Mesendoderm (in vitro differentiated cells): ENCODE data around the gene PHACTR1.
"Not testable (repeated sequence)": the region's sequence is repeated elsewhere in the genome, so short reads cannot be mapped to it uniquely, and the experiment has no call there.

ENCODE experiments used
- DNase-seq: peaks from one replicate; pipeline ENCODE4 v3.0.0; 2013
- H2AK5ac ChIP-seq: 2 replicates; pipeline ENCODE4 v1.6.1; 2013; ENCODE audit warnings: low read length, inconsistent platforms
- H2BK120ac ChIP-seq: 2 replicates; pipeline ENCODE4 v1.6.1; 2013; ENCODE audit warnings: low read depth, mild to moderate bottlenecking, low read length, moderate library complexity, mixed read lengths
- H2BK15ac ChIP-seq: replicated peaks from 2 replicates; pipeline ENCODE4 v1.6.1; 2013; ENCODE audit warnings: low read depth, mild to moderate bottlenecking, moderate library complexity
- H2BK5ac ChIP-seq: 2 replicates; pipeline ENCODE4 v1.6.1; 2013; ENCODE audit warnings: low read length, inconsistent platforms
- H3K18ac ChIP-seq: 2 replicates; pipeline ENCODE4 v1.6.1; 2013; ENCODE audit warnings: mild to moderate bottlenecking, low read length, mixed read lengths
- H3K23ac ChIP-seq: one replicate; pipeline ENCODE4 v1.6.1; 2013; ENCODE audit warnings: low read length
- H3K27ac ChIP-seq: 2 replicates; pipeline ENCODE4 v1.5.1; 2013; ENCODE audit warnings: low read depth, mild to moderate bottlenecking, inconsistent platforms, low read length, moderate library complexity
- H3K27me3 ChIP-seq: 2 replicates; pipeline ENCODE4 v1.6.1; 2013; ENCODE audit warnings: low read length, control low read depth, mild to moderate bottlenecking, inconsistent platforms; ENCODE audit not compliant: insufficient read depth, poor library complexity
- H3K36me3 ChIP-seq: 2 replicates; pipeline ENCODE4 v1.6.1; 2013; ENCODE audit warnings: low read length, inconsistent platforms; ENCODE audit not compliant: control insufficient read depth, insufficient read depth
- H3K4ac ChIP-seq: one replicate; pipeline ENCODE4 v1.6.1; 2013; ENCODE audit warnings: low read depth, mild to moderate bottlenecking, low read length, moderate library complexity
- H3K4me1 ChIP-seq: 2 replicates; pipeline ENCODE4 v1.6.1; 2013; ENCODE audit warnings: low read depth, low read length, inconsistent platforms; ENCODE audit not compliant: control insufficient read depth
- H3K4me2 ChIP-seq: 2 replicates; pipeline ENCODE4 v1.6.1; 2013; ENCODE audit warnings: low read length
- H3K4me3 ChIP-seq: 2 replicates; pipeline ENCODE4 v1.5.1; 2013; ENCODE audit warnings: mild to moderate bottlenecking, low read length
- H3K56ac ChIP-seq: one replicate; pipeline ENCODE4 v1.6.1; 2013; ENCODE audit warnings: low read length
- H3K79me1 ChIP-seq: 2 replicates; pipeline ENCODE4 v1.6.1; 2013; ENCODE audit warnings: low read length, inconsistent platforms
- H3K79me2 ChIP-seq: 2 replicates; pipeline ENCODE4 v1.6.1; 2013; ENCODE audit warnings: mild to moderate bottlenecking, low read length; ENCODE audit not compliant: control insufficient read depth, insufficient read depth
- H3K9ac ChIP-seq: 2 replicates; pipeline ENCODE4 v1.6.1; 2013; ENCODE audit warnings: low read length, inconsistent platforms
- H4K5ac ChIP-seq: one replicate; pipeline ENCODE4 v1.6.1; 2013; ENCODE audit warnings: low read length
- H4K8ac ChIP-seq: one replicate; pipeline ENCODE4 v1.6.1; 2013; ENCODE audit warnings: low read depth, mild to moderate bottlenecking, control low read depth, low read length, moderate library complexity
- WGBS: extraction: QIAGEN DNeasy Blood & Tissue Kit; methylation state at CpG from one replicate; pipeline ENCODE4 v1.1.7; 2013; ENCODE audit warnings: low lambda C conversion rate, missing lambda C conversion rate; ENCODE audit not compliant: insufficient coverage; ENCODE audit errors: extremely low coverage; 5-methylcytosine and 5-hydroxymethylcytosine counted together

The PHACTR1 gene

GRCh38 chr6:13243745-13244144, 527.2 kb downstream of the PHACTR1 start:
- not testable (repeated sequence) for H3K56ac ChIP-seq, H3K79me2 ChIP-seq, H3K79me1 ChIP-seq, H3K27me3 ChIP-seq, H2BK120ac ChIP-seq, H3K4me3 ChIP-seq, H3K4me1 ChIP-seq, H2BK15ac ChIP-seq, H3K4ac ChIP-seq, H3K4me2 ChIP-seq, DNase-seq, H3K18ac ChIP-seq, H3K23ac ChIP-seq, H2BK5ac ChIP-seq, H3K36me3 ChIP-seq, H4K8ac ChIP-seq, H3K27ac ChIP-seq, H3K9ac ChIP-seq, H2AK5ac ChIP-seq, H4K5ac ChIP-seq
- no CpG with 5 or more reads among the region's 5 CpGs for WGBS

GRCh38 chr6:13247627-13248026, 531.1 kb downstream of the PHACTR1 start:
- Histone ChIP-seq H2BK5ac (no peak overlapping the region), H3K4me2 (no peak overlapping the region), H3K79me1 (no peaks in the 10 kb centered on the region), H4K8ac (no peak overlapping the region), H3K79me2 (no peaks in the 10 kb centered on the region), H3K4ac (no peak overlapping the region), H2AK5ac (no peak overlapping the region), H3K56ac (no peak overlapping the region), H3K9ac (no peak overlapping the region), H3K27me3 (no peaks in the 10 kb centered on the region), H2BK15ac (no peak overlapping the region), H2BK120ac (peak overlapping the region; percentile 18), H3K36me3 (no peaks in the 10 kb centered on the region), H3K18ac (no peak overlapping the region), H3K4me1 (no peaks in the 10 kb centered on the region), H3K23ac (no peak overlapping the region), H3K27ac (no peak overlapping the region), H3K4me3 (no peak overlapping the region), H4K5ac (no peak overlapping the region)
- no peak for DNase-seq
- WGBS, result no CpG with 5 or more reads among the region's 7 CpGs

GRCh38 chr6:13248053-13248452, 531.5 kb downstream of the PHACTR1 start:
- no peak overlapping the region for H3K4me3 ChIP-seq
- no peak overlapping the region for H4K5ac ChIP-seq
- no peak overlapping the region for H2BK15ac ChIP-seq
- H3K79me1 ChIP-seq, result no peaks in the 10 kb centered on the region
- H3K27me3 ChIP-seq, result no peaks in the 10 kb centered on the region
- H3K18ac ChIP-seq, result no peak overlapping the region
- WGBS, result no CpG with 5 or more reads among the region's 3 CpGs
- no peak overlapping the region for H3K9ac ChIP-seq
- H2AK5ac ChIP-seq, result no peak overlapping the region
- no peaks in the 10 kb centered on the region for H3K79me2 ChIP-seq
- peak; percentile 50 for DNase-seq
- H3K23ac ChIP-seq, result no peak overlapping the region
- no peak overlapping the region for H2BK5ac ChIP-seq
- no peak overlapping the region for H4K8ac ChIP-seq
- H3K36me3 ChIP-seq, result no peaks in the 10 kb centered on the region
- H3K27ac ChIP-seq, result no peak overlapping the region
- H3K4me2 ChIP-seq, result no peak overlapping the region
- no peak overlapping the region for H3K4ac ChIP-seq
- no peak overlapping the region for H2BK120ac ChIP-seq
- H3K56ac ChIP-seq, result no peak overlapping the region
- H3K4me1 ChIP-seq, result no peaks in the 10 kb centered on the region

GRCh38 chr6:13248584-13248985, 532.0 kb downstream of the PHACTR1 start:
- Histone ChIP-seq H4K8ac (no peak overlapping the region), H3K27me3 (no peaks in the 10 kb centered on the region), H3K79me2 (no peaks in the 10 kb centered on the region), H3K79me1 (no peaks in the 10 kb centered on the region), H2BK5ac (peak overlapping the region; percentile 48), H3K9ac (no peak overlapping the region), H4K5ac (no peak overlapping the region), H3K36me3 (no peaks in the 10 kb centered on the region), H3K4me1 (no peaks in the 10 kb centered on the region), H3K4me3 (no peak overlapping the region), H2BK15ac (no peak overlapping the region), H3K23ac (no peak overlapping the region), H3K18ac (no peak overlapping the region), H3K4me2 (no peak overlapping the region), H2AK5ac (no peak overlapping the region), H2BK120ac (no peak overlapping the region), H3K56ac (no peak overlapping the region), H3K27ac (no peak overlapping the region), H3K4ac (no peak overlapping the region)
- WGBS, result no CpG with 5 or more reads among the region's 8 CpGs
- no peak for DNase-seq

GRCh38 chr6:13248994-13249393, 532.4 kb downstream of the PHACTR1 start:
- DNase-seq, result no peak
- Histone ChIP-seq H3K27me3 (no peaks in the 10 kb centered on the region), H3K23ac (no peak overlapping the region), H3K79me2 (no peaks in the 10 kb centered on the region), H3K4ac (no peak overlapping the region), H2BK15ac (no peak overlapping the region), H2AK5ac (no peak overlapping the region), H3K9ac (no peak overlapping the region), H3K4me1 (no peaks in the 10 kb centered on the region), H3K27ac (no peak overlapping the region), H4K5ac (no peak overlapping the region), H2BK5ac (no peak overlapping the region), H3K18ac (no peak overlapping the region), H3K4me3 (no peak overlapping the region), H3K4me2 (no peak overlapping the region), H3K56ac (no peak overlapping the region), H2BK120ac (no peak overlapping the region), H3K36me3 (no peaks in the 10 kb centered on the region), H3K79me1 (no peaks in the 10 kb centered on the region), H4K8ac (no peak overlapping the region)
- no CpG with 5 or more reads among the region's 8 CpGs for WGBS

- Histone ChIP-seq H2BK120ac (no peak overlapping the region), H3K79me2 (no peaks in the 10 kb centered on the region), H3K36me3 (no peaks in the 10 kb centered on the region), H3K4me3 (no peak overlapping the region), H2AK5ac (no peak overlapping the region), H3K27me3 (no peaks in the 10 kb centered on the region), H3K18ac (no peak overlapping the region), H3K4me1 (no peaks in the 10 kb centered on the region), H3K79me1 (no peaks in the 10 kb centered on the region), H4K8ac (no peak overlapping the region), H3K9ac (no peak overlapping the region), H2BK5ac (no peak overlapping the region), H3K27ac (no peak overlapping the region), H3K4ac (no peak overlapping the region), H2BK15ac (no peak overlapping the region), H3K56ac (no peak overlapping the region), H3K23ac (no peak overlapping the region), H4K5ac (no peak overlapping the region), H3K4me2 (no peak overlapping the region)
- no peak for DNase-seq
- no CpG with 5 or more reads among the region's 1 CpG for WGBS
These were observed 533.2 kb downstream of the PHACTR1 start for GRCh38 chr6:13249817-13250216.
